Keratinocyte (primary cell): Measurements from ENCODE around the gene TKFC. TPM values are rescaled to one million over a fixed set of nuclear protein-coding genes. Genes with fewer than 3 reads are reported as not detected.

ENCODE experiments used
- DNase-seq: peaks from one replicate; pipeline ENCODE4 v3.0.0-alpha.2; 2011; ENCODE audit warnings: low read depth, missing footprints, low spot score
- FAIRE-seq: peaks from 2 replicates; lab custom pipeline; 2011; peaks lifted over from hg19 to GRCh38; lab: Jason Lieb, UNC
- H2AFZ ChIP-seq: 2 replicates; pipeline ENCODE4 v1.6.0; 2012; ENCODE audit warnings: low read length, control low read depth, inconsistent platforms; ENCODE audit not compliant: control insufficient read depth
- H3K27ac ChIP-seq: 2 replicates; pipeline ENCODE4 v1.5.1; 2011; ENCODE audit warnings: low read length; ENCODE audit not compliant: control insufficient read depth, insufficient read depth
- H3K27me3 ChIP-seq: 3 replicates; pipeline ENCODE4 v1.6.0; 2011; ENCODE audit warnings: low read length; ENCODE audit not compliant: control insufficient read depth, insufficient read depth; ENCODE audit errors: extremely low read depth
- H3K36me3 ChIP-seq, 2 experiments: 2 replicates in 1 of 2; 3 replicates in 1 of 2; pipeline ENCODE4 v1.5.1; 2011; ENCODE audit warnings: low read length in 2 of 2, mild to moderate bottlenecking in 1 of 2; ENCODE audit not compliant: control insufficient read depth in 2 of 2, insufficient read depth in 2 of 2; ENCODE audit errors: extremely low read depth in 1 of 2
- H3K4me1 ChIP-seq: 3 replicates; pipeline ENCODE4 v1.5.1; 2011; ENCODE audit warnings: low read length; ENCODE audit not compliant: control insufficient read depth, insufficient read depth; ENCODE audit errors: extremely low read depth
- H3K4me2 ChIP-seq: 3 replicates; pipeline ENCODE4 v1.6.0; 2011; ENCODE audit warnings: low read depth, low read length; ENCODE audit not compliant: control insufficient read depth, insufficient read depth; ENCODE audit errors: extremely low read depth
- H3K4me3 ChIP-seq, 3 experiments: fragments of 200-600 bp in 1 of 3; sonication (generic) in 1 of 3; 2 replicates in 2 of 3; 3 replicates in 1 of 3; pipeline ENCODE4 v1.5.1; 2011 to 2016; ENCODE audit warnings: low read length in 3 of 3, mild to moderate bottlenecking in 3 of 3, control low read depth in 2 of 3, inconsistent platforms in 1 of 3, low read depth in 1 of 3, mixed read lengths in 1 of 3, mixed run types in 1 of 3, moderate library complexity in 1 of 3; ENCODE audit not compliant: control insufficient read depth in 2 of 3, insufficient read depth in 2 of 3; ENCODE audit errors: extremely low read depth in 1 of 3
- H3K79me2 ChIP-seq: 2 replicates; pipeline ENCODE4 v1.6.0; 2012; ENCODE audit warnings: low read length; ENCODE audit not compliant: control insufficient read depth, insufficient read depth
- H3K9ac ChIP-seq: 3 replicates; pipeline ENCODE4 v1.6.0; 2011; ENCODE audit warnings: low read length; ENCODE audit not compliant: control insufficient read depth, insufficient read depth; ENCODE audit errors: extremely low read depth
- H3K9me1 ChIP-seq: 3 replicates; pipeline ENCODE4 v1.6.0; 2011; ENCODE audit warnings: low read length; ENCODE audit not compliant: control insufficient read depth, insufficient read depth; ENCODE audit errors: extremely low read depth
- H3K9me3 ChIP-seq: 2 replicates; pipeline ENCODE4 v1.5.1; 2012; ENCODE audit warnings: low read depth, low read length; ENCODE audit not compliant: control insufficient read depth
- H4K20me1 ChIP-seq: 3 replicates; pipeline ENCODE4 v1.6.0; 2011; ENCODE audit warnings: low read length; ENCODE audit not compliant: control insufficient read depth, insufficient read depth; ENCODE audit errors: extremely low read depth
- CTCF ChIP-seq, 3 experiments: IDR thresholded peaks in 1 of 3; conservative IDR thresholded peaks in 1 of 3; optimal IDR thresholded peaks in 1 of 3; 2 replicates in 2 of 3; 3 replicates in 1 of 3; pipeline versions ENCODE3 to v1.5.1; 2011; ENCODE audit warnings: low read length in 3 of 3, mild to moderate bottlenecking in 3 of 3, moderate library complexity in 2 of 3, control low read depth in 1 of 3, inconsistent platforms in 1 of 3; ENCODE audit not compliant: insufficient read depth in 2 of 3; ENCODE audit errors: extremely low read depth in 1 of 3
- EZH2 ChIP-seq: IDR thresholded peaks from one replicate; pipeline ENCODE4 v1.6.1; 2012; ENCODE audit warnings: inconsistent platforms, mild to moderate bottlenecking, low read length, moderate library complexity
- dilution Hi-C: fragments of 300-500 bp; cut with MboI; formaldehyde crosslinking; loops from one replicate; pipeline ENCODE4 v1.7.0; 2020; ENCODE audit warnings: low sequenced_read_pairs; ENCODE audit not compliant: extremely low pct_ligation_motif_present
- polyA plus RNA-seq, 5 experiments: library from polyadenylated mRNA; depleted of rRNA in 3 of 5; stranded (reverse) in 3 of 5; stranded (forward) in 1 of 5; unstranded in 1 of 5; fragments of >200 nt; gene quantifications; 1 replicate in 1 of 5; 2 replicates in 3 of 5; 3 replicates in 1 of 5; pipeline versions ENCODE4 v1.2.1 to v1.2.3, GENCODE V29; 2011 to 2012; ENCODE audit warnings: missing spikeins in 2 of 5, low read depth in 1 of 5, low replicate concordance in 1 of 5

The TKFC gene
- polyA plus RNA-seq, 1 donor (not counting 4 experiments of a cell fraction or from before 2014, with no cell fraction given) = 15.4 TPM

DNA sequence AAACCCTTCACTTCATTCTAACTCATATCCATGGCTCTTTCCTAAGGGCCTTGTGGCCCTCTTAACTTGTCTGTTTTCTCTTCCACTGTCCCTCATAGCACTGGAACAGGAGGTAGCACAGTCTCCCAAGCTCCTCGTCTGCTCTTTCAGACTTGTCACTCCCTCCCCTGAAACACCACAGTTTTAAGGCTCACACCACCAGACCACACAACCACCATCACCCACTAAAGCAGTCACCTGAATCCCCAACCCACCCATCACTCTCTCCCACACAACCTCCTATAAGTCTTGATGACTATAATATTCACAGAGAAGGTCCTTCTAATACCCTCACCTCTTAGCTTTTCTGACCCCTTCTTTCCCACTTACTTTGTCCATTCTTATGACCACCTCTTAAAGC, 26.8 kb upstream of the TKFC start:
- Histone ChIP-seq H3K27ac (no peak overlapping the region), H3K4me2 (no peak overlapping the region), H3K79me2 (no peaks in the 10 kb centered on the region), H4K20me1 (peaks cover 8% of the 10 kb centered on the region), H3K9ac (no peak overlapping the region), H3K27me3 (no peaks in the 10 kb centered on the region), H3K36me3 (peaks cover 50 to 60% of the 10 kb centered on the region in 2 experiments), H3K4me3 (no peak overlapping the region), H3K4me1 (no peaks in the 10 kb centered on the region), H3K9me3 (no peaks in the 10 kb centered on the region), H2AFZ (no peak overlapping the region), H3K9me1 (no peaks in the 10 kb centered on the region)
- TF ChIP-seq CTCF (optimal IDR thresholded peaks at IDR 0.05 in 1 of 3, IDR thresholded peaks at IDR 0.05 in 1 of 3, conservative IDR thresholded peaks at IDR 0.05 in 1 of 3; ENCODE audit: extremely low read depth in 1 of 3, insufficient read depth in 2 of 3, low read length in 3 of 3) = no peak
- no peak for TF ChIP-seq EZH2
- no peak for DNase-seq
- dilution Hi-C loops = no loop called here
- FAIRE-seq = no peak

DNA sequence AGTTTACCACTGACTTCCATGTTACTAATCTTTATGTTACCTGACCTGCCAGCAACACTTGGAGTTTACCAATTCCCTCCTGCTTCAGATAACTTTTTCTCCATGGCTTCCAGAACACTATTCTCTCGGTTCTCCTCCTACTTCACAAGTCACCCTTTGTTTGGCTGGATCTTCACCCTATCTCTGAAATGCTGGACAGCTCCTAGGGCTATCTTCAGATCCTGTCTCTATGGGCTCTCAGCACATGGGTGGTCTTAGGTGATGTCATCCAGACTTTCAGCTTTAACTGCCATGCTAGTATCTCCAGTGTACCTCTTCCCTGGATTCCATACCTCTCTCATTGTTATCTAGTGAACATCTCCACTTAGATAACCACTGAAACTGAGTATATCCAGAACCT, 25.7 kb upstream of the TKFC start:
- Histone ChIP-seq H3K79me2 (no peaks in the 10 kb centered on the region), H3K36me3 (peaks cover 54 to 55% of the 10 kb centered on the region in 2 experiments), H4K20me1 (peaks cover 8% of the 10 kb centered on the region), H3K27ac (no peak overlapping the region), H3K9ac (no peak overlapping the region), H3K27me3 (no peaks in the 10 kb centered on the region), H3K4me2 (no peak overlapping the region), H3K9me1 (no peaks in the 10 kb centered on the region), H3K4me3 (no peak overlapping the region), H2AFZ (no peak overlapping the region), H3K9me3 (no peaks in the 10 kb centered on the region), H3K4me1 (no peaks in the 10 kb centered on the region)
- DNase-seq (no peak), FAIRE-seq (no peak)
- TF ChIP-seq EZH2 = no peak
- TF ChIP-seq CTCF (optimal IDR thresholded peaks at IDR 0.05 in 1 of 3, IDR thresholded peaks at IDR 0.05 in 1 of 3, conservative IDR thresholded peaks at IDR 0.05 in 1 of 3; ENCODE audit: extremely low read depth in 1 of 3, insufficient read depth in 2 of 3, low read length in 3 of 3) = no peak
- dilution Hi-C loops = no loop called here
